HG03108 (cell line): ENCODE data around the gene DEGS2.
"Not testable (repeated sequence)": the region's sequence is repeated elsewhere in the genome, so short reads cannot be mapped to it uniquely, and the experiment has no call there.

ENCODE experiments used
- ATAC-seq: cut with Tn5 transposase; IDR thresholded peaks from one replicate; pipeline ENCODE4 v1.9.1; 2021; ENCODE audit warnings: moderate library complexity; ENCODE audit not compliant: unreplicated experiment

Gene DEGS2

GRCh38 chr14:100159094-100159864 is at the start of gene DEGS2:
TSS of gene DEGS2 (minus strand) at chr14:100159645. CDS start at chr14:100159587, 58 bp downstream.
- ATAC-seq: peak; percentile 57

GRCh38 chr14:100208136-100208535 is 48.7 kb upstream of the DEGS2 start:
- ATAC-seq: not testable (repeated sequence)

GRCh38 chr14:100207588-100207987 is 48.1 kb upstream of the DEGS2 start:
- ATAC-seq: not testable (repeated sequence)

GRCh38 chr14:100204835-100205167 is 45.4 kb upstream of the DEGS2 start:
- not testable (repeated sequence) for ATAC-seq

GRCh38 chr14:100203962-100204834 is 44.8 kb upstream of the DEGS2 start:
- ATAC-seq: no peak

- ATAC-seq: no peak
Measured at GRCh38 chr14:100203146-100203545, 43.7 kb upstream of the DEGS2 start.

GRCh38 chr14:100202712-100203111 is 43.3 kb upstream of the DEGS2 start:
- ATAC-seq: no peak

GRCh38 chr14:100201701-100202100 is 42.3 kb upstream of the DEGS2 start:
- ATAC-seq: no peak

GRCh38 chr14:100200311-100200710 is 40.9 kb upstream of the DEGS2 start:
- no peak for ATAC-seq

GRCh38 chr14:100199240-100199860 is 39.9 kb upstream of the DEGS2 start:
- ATAC-seq: no peak

GRCh38 chr14:100193417-100194357 is 34.2 kb upstream of the DEGS2 start:
- ATAC-seq: no peak

GRCh38 chr14:100192672-100193416 is 33.4 kb upstream of the DEGS2 start:
- ATAC-seq: peak; percentile 99

- ATAC-seq: no peak
Measured at GRCh38 chr14:100192250-100192671, 32.8 kb upstream of the DEGS2 start.

- ATAC-seq: no peak
Measured at GRCh38 chr14:100191584-100192249, 32.3 kb upstream of the DEGS2 start.

GRCh38 chr14:100190126-100190525 is 30.7 kb upstream of the DEGS2 start:
- no peak for ATAC-seq

GRCh38 chr14:100188392-100189030 is 29.1 kb upstream of the DEGS2 start:
- no peak for ATAC-seq

- ATAC-seq: no peak
Measured at GRCh38 chr14:100187247-100187833, 27.9 kb upstream of the DEGS2 start.

- not testable (repeated sequence) for ATAC-seq
Measured at GRCh38 chr14:100181876-100182551, 22.6 kb upstream of the DEGS2 start.
